Colonic mucosa (tissue), 4 donors: ENCODE measurements around the gene GRIN1. TPM values are rescaled to one million over a fixed set of nuclear protein-coding genes. Genes with fewer than 3 reads are reported as not detected.

Experiments used
- DNase-seq: peaks from one replicate; pipeline ENCODE4 v3.0.0-alpha.2; 2020
- H3K27ac ChIP-seq: fragments of 200-600 bp; one replicate; pipeline ENCODE4 v1.8.0; 2021
- H3K27me3 ChIP-seq: fragments of 200-600 bp; one replicate; pipeline ENCODE4 v1.8.0; 2021
- H3K36me3 ChIP-seq: fragments of 200-600 bp; one replicate; pipeline ENCODE4 v1.8.0; 2021
- H3K4me1 ChIP-seq: fragments of 200-600 bp; one replicate; pipeline ENCODE4 v1.8.0; 2021; ENCODE audit warnings: mild to moderate bottlenecking
- H3K4me3 ChIP-seq: fragments of 200-600 bp; one replicate; pipeline ENCODE4 v1.8.0; 2021
- H3K9ac ChIP-seq, 2 donors: one replicate each; pipeline ENCODE4 v1.7.0; 2013; ENCODE audit warnings: control low read depth in 2 of 2, low read depth in 2 of 2, low read length in 2 of 2
- H3K9me3 ChIP-seq: fragments of 200-600 bp; one replicate; pipeline ENCODE4 v1.8.0; 2021
- intact Hi-C: fragments of 100-400 bp; cut with DNase I; formaldehyde crosslinking; loops from one replicate; pipeline ENCODE4 v1.14.1; 2022
- total RNA-seq, 2 donors: library from RNA; stranded (reverse); fragmentation: NEBNext Ultra II Directional in 1 of 2; extraction: Animal tissue kit (Norgen Biotek cat#: 25700) in 1 of 2; gene quantifications; one replicate each; pipeline ENCODE4 v1.2.1, GENCODE V29; 2021
- TF ChIP-seq, protein P1 (sequence below): fragments of 200-600 bp; IDR thresholded peaks from one replicate; pipeline ENCODE4 v1.8.0; 2022; ENCODE audit warnings: antibody characterized with exemption, mild to moderate bottlenecking
- donor health status: healthy.
- donor health status: DM: no; HTN: no; CAD: no.
- donor health status: DM: no; HTN: no; CAD: no.

The GRIN1 gene
- total RNA-seq, 2 donors from 2014 or later, result 0.47 to 0.93 TPM

DNA sequence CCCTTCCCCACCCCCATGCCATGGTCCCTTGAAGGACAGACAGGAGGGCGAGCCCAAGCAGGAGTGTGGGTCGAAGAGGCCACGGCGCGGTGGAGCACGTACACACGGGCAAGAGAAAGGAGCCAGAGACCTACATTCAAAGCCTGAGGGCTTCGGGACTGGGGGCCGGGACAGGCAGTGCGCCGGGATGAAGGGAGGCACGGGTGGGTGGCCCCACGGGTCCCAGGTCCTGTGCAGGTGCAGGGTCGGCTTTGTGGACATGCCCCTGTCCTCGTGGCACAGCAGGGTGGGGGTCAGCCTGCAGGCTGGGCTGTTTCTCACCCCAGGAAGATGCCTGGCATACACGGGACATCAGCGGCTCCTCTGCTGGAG is 21.1 kb downstream of the GRIN1 start:
- Histone ChIP-seq H3K9ac (no peak overlapping the region), H3K9me3 (no peaks in the 10 kb centered on the region), H3K4me3 (no peak overlapping the region), H3K27me3 (peaks cover 84% of the 10 kb centered on the region), H3K27ac (no peak overlapping the region), H3K36me3 (no peaks in the 10 kb centered on the region), H3K4me1 (peaks cover 16% of the 10 kb centered on the region)
- intact Hi-C loops, result no loop called here
- TF ChIP-seq, protein P1, sequence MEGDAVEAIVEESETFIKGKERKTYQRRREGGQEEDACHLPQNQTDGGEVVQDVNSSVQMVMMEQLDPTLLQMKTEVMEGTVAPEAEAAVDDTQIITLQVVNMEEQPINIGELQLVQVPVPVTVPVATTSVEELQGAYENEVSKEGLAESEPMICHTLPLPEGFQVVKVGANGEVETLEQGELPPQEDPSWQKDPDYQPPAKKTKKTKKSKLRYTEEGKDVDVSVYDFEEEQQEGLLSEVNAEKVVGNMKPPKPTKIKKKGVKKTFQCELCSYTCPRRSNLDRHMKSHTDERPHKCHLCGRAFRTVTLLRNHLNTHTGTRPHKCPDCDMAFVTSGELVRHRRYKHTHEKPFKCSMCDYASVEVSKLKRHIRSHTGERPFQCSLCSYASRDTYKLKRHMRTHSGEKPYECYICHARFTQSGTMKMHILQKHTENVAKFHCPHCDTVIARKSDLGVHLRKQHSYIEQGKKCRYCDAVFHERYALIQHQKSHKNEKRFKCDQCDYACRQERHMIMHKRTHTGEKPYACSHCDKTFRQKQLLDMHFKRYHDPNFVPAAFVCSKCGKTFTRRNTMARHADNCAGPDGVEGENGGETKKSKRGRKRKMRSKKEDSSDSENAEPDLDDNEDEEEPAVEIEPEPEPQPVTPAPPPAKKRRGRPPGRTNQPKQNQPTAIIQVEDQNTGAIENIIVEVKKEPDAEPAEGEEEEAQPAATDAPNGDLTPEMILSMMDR, result no peak
- no peak for DNase-seq

DNA sequence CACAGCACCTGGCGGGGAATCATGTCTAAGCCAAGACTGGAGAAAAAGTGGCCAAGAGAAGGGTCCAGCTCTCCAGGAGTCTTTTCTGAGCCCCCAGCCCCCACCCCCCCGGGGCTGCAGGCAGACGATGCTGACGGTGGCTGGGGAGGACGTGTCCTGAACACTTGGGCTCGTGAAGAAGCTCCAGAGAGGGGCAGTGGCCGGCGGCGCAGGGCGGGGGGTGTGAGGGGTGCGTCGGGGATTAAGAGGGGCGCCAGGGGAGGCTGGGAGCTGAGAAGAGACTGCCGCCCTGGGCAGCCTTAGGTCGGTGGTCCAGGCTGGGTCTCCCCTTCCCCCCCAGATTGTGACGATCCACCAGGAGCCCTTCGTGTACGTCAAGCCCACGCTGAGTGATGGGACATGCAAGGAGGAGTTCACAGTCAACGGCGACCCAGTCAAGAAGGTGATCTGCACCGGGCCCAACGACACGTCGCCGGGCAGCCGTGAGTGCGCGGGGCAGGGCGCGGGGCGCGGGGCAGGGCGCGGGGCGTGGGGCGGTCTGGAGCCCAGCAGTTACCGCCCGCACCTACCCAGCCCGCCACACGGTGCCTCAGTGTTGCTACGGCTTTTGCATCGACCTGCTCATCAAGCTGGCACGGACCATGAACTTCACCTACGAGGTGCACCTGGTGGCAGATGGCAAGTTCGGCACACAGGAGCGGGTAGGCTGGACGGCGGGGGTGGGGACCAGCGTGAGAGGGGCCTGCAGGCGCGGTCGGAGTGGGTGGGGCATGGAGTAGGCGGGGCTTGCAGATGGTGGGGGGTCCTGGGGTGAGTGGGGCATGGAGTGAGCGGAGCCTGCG is 22.0 kb downstream of the GRIN1 start:
- intact Hi-C loops, result no loop called here
- no peak for DNase-seq
- peaks cover 82% of the 10 kb centered on the region for H3K27me3 ChIP-seq

DNA sequence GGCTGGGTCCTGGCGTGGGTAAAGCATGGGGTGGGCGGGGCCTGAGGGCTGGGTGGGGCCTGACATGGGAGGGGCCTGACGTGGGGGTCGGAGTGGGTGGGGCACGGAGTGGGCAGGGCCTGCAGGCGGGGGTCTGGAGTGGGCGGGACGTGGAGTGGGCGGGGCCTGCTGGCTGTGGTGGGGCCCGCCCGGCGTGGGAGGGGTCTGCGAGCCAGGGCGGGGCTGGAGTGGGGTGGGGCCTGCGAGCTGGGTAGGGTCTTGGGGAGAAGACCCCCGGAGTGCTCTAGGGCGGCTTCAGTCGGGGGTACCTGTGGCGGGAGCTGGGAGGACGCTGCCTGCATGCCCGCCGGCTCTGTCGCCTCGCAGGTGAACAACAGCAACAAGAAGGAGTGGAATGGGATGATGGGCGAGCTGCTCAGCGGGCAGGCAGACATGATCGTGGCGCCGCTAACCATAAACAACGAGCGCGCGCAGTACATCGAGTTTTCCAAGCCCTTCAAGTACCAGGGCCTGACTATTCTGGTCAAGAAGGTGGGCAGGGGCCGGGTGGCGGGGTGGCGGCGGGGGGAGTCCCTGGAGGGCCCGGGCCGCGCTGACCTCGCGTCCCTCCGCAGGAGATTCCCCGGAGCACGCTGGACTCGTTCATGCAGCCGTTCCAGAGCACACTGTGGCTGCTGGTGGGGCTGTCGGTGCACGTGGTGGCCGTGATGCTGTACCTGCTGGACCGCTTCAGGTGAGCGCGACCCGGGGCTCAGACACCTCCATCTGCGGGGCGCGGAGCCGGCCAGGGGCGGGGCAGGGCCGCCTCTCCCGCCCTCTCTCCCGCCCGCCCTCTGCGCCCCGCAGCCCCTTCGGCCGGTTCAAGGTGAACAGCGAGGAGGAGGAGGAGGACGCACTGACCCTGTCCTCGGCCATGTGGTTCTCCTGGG is 22.9 kb downstream of the GRIN1 start:
- no peak for DNase-seq
- H3K36me3 ChIP-seq, result no peaks in the 10 kb centered on the region
- intact Hi-C loops, result no loop called here
- H3K4me1 ChIP-seq, result peaks cover 16% of the 10 kb centered on the region
- no peak overlapping the region for H3K9ac ChIP-seq
- no peak overlapping the region for H3K4me3 ChIP-seq
- TF ChIP-seq, protein P1, result no peak
- no peak overlapping the region for H3K27ac ChIP-seq
- no peaks in the 10 kb centered on the region for H3K9me3 ChIP-seq
- peaks cover 80% of the 10 kb centered on the region for H3K27me3 ChIP-seq

More for the DNA sequence above, 22.0 kb downstream of the GRIN1 start:
- Histone ChIP-seq H3K27ac (no peak overlapping the region), H3K36me3 (no peaks in the 10 kb centered on the region), H3K4me3 (no peak overlapping the region), H3K9ac (no peak overlapping the region), H3K9me3 (no peaks in the 10 kb centered on the region), H3K4me1 (peaks cover 16% of the 10 kb centered on the region)
- TF ChIP-seq, protein P1, result no peak

DNA sequence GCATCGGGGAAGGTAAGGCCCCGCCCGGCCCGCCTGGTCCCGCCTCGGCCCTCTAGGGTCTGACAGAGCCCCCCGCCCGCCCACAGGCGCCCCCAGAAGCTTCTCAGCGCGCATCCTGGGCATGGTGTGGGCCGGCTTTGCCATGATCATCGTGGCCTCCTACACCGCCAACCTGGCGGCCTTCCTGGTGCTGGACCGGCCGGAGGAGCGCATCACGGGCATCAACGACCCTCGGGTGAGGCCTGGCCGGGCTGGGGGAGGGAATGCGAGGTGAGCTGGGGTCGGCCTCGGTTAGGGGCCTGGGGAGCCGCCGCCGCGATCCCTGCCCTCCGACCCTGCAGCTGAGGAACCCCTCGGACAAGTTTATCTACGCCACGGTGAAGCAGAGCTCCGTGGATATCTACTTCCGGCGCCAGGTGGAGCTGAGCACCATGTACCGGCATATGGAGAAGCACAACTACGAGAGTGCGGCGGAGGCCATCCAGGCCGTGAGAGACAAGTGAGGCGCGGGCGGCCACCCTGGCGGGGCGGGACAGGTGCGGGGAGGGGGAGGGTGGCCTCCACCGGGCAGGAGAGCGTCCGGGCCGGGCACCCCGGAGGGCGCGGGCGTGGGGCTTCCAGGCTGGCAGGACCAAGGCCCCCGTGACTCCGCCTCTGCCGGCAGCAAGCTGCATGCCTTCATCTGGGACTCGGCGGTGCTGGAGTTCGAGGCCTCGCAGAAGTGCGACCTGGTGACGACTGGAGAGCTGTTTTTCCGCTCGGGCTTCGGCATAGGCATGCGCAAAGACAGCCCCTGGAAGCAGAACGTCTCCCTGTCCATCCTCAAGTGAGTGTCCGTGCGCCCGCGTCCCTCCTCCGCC is 23.8 kb downstream of the GRIN1 start:
- Histone ChIP-seq H3K27ac (no peak overlapping the region), H3K9me3 (no peaks in the 10 kb centered on the region), H3K36me3 (no peaks in the 10 kb centered on the region), H3K4me1 (peaks cover 20% of the 10 kb centered on the region), H3K27me3 (peaks cover 82% of the 10 kb centered on the region), H3K9ac (peak overlapping the region in 1 of 2 donors; percentile 12), H3K4me3 (no peak overlapping the region)
- DNase-seq, result peak; percentile 63
- intact Hi-C loops, result no loop called here
- TF ChIP-seq, protein P1, result no peak

DNA sequence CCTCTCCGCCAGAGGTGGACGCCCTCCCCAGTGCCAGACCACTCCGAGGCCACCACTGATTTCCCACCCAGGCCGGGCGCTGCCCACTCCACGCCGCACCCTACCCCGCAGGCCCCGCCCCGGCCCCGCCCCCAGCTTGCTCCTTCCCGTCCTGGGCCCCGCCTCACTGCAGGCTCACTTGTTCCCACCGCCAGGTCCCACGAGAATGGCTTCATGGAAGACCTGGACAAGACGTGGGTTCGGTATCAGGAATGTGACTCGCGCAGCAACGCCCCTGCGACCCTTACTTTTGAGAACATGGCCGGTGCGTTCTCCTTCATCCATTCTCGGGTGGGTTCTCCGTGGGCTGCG is 24.4 kb downstream of the GRIN1 start:
- DNase-seq, result no peak
- Histone ChIP-seq H3K9me3 (no peaks in the 10 kb centered on the region), H3K27ac (no peak overlapping the region), H3K4me1 (peaks cover 26% of the 10 kb centered on the region), H3K27me3 (peaks cover 86% of the 10 kb centered on the region), H3K36me3 (no peaks in the 10 kb centered on the region), H3K4me3 (no peak overlapping the region), H3K9ac (peak overlapping the region in 1 of 2 donors; percentile 12)
- intact Hi-C loops, result no loop called here
- TF ChIP-seq, protein P1, result no peak
